ENCODE measurements around the gene DUSP12.

DUSP12 gene

GRCh38 chr1:161792740-161793139 lies 43.2 kb downstream of the DUSP12 start:
- no peaks in the 10 kb centered on the region for H3K4me1 ChIP-seq (ENCODE audit: control insufficient read depth in 2 of 2, insufficient read depth in 1 of 2, low read depth in 1 of 2, low read length in 2 of 2)
- H4K91ac ChIP-seq (ENCODE audit: low read depth, low read length, poor library complexity) = no peak overlapping the region
- no peak overlapping the region for H2AFZ ChIP-seq (ENCODE audit: low read length)
- H3K18ac ChIP-seq (ENCODE audit: low read length) = no peak overlapping the region
- H3K9ac ChIP-seq (ENCODE audit: low read depth, low read length, poor library complexity) = no peak overlapping the region
- peaks cover 0 to 79% of the 10 kb centered on the region in 2 donors for H3K36me3 ChIP-seq (replicated peaks in 1 of 2; ENCODE audit: control insufficient read depth in 2 of 2, insufficient read depth in 2 of 2, low read length in 2 of 2)
- H2BK5ac ChIP-seq (ENCODE audit: low read length) = no peak overlapping the region
- H2BK15ac ChIP-seq (ENCODE audit: low read length) = no peak overlapping the region
- no peak overlapping the region for H3K4me2 ChIP-seq (ENCODE audit: insufficient read depth, low read length, poor library complexity, severe bottlenecking)
- H2BK120ac ChIP-seq (ENCODE audit: low read depth, low read length) = no peak overlapping the region
- no peak overlapping the region for H2BK12ac ChIP-seq (ENCODE audit: low read length)
- no peak overlapping the region for H3K4me3 ChIP-seq (ENCODE audit: low read length in 2 of 2)
- WGBS, 2 donors (ENCODE audit: extremely low coverage in 2 of 2, insufficient read length in 2 of 2, insufficient replicate concordance in 1 of 2) = no CpG with 5 or more reads among the region's 3 CpGs
- H4K8ac ChIP-seq (ENCODE audit: low read depth, low read length) = no peak overlapping the region
- no peak overlapping the region for H2AK5ac ChIP-seq (ENCODE audit: low read depth, low read length)
- H3K9me3 ChIP-seq (replicated peaks in 1 of 2; ENCODE audit: control insufficient read depth in 2 of 2, insufficient read depth in 1 of 2, low read depth in 1 of 2, low read length in 2 of 2) = no peaks in the 10 kb centered on the region
- no peak overlapping the region for H3K27ac ChIP-seq (replicated peaks; ENCODE audit: low read length)
- peak; percentile 20 for DNase-seq (ENCODE audit: low spot score)
- no peak overlapping the region for H3K23ac ChIP-seq (ENCODE audit: low read depth, low read length, poor library complexity)
- no peak overlapping the region for H3K4ac ChIP-seq (ENCODE audit: low read length)
- H3K27me3 ChIP-seq (ENCODE audit: control insufficient read depth in 3 of 3, insufficient read depth in 3 of 3, low read depth in 1 of 3, low read length in 3 of 3) = no peaks in the 10 kb centered on the region
- no peak overlapping the region for H3K14ac ChIP-seq (ENCODE audit: low read length)
- H3K79me1 ChIP-seq (ENCODE audit: low read depth, low read length) = no peaks in the 10 kb centered on the region

DNA sequence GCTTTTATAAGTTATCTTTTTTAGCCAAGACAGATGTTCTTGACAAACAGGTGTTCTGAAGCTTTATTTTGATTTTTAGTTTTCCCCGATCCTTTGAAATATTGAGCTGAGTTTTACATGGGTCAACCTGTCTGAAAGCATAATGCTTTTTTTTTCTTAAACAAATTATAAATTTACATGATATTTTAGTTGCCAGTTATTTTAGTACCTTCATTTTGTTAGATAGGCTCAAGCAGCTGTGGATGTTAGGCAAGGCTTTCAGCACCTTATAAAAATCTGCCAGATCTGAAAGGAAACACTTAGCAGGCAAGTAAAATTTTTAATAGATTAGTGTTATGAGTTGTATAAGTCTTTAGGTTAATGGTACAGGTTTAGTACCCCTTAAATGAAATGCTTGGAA lies 50.2 kb downstream of the DUSP12 start:
- DNase-seq (ENCODE audit: low spot score) = no peak
- Histone ChIP-seq H3K4me3 (ENCODE audit: low read length in 2 of 2) (no peak overlapping the region), H3K4me2 (ENCODE audit: insufficient read depth, low read length, poor library complexity, severe bottlenecking) (no peak overlapping the region), H3K9ac (ENCODE audit: low read depth, low read length, poor library complexity) (no peak overlapping the region), H2BK5ac (ENCODE audit: low read length) (no peak overlapping the region), H3K27me3 (ENCODE audit: control insufficient read depth in 3 of 3, insufficient read depth in 3 of 3, low read depth in 1 of 3, low read length in 3 of 3) (no peaks in the 10 kb centered on the region), H2BK120ac (ENCODE audit: low read depth, low read length) (no peak overlapping the region), H3K18ac (ENCODE audit: low read length) (no peak overlapping the region), H3K23ac (ENCODE audit: low read depth, low read length, poor library complexity) (no peak overlapping the region), H3K9me3 (replicated peaks in 1 of 2; ENCODE audit: control insufficient read depth in 2 of 2, insufficient read depth in 1 of 2, low read depth in 1 of 2, low read length in 2 of 2) (no peaks in the 10 kb centered on the region), H2AFZ (ENCODE audit: low read length) (no peak overlapping the region), H2AK5ac (ENCODE audit: low read depth, low read length) (no peak overlapping the region), H3K36me3 (replicated peaks in 1 of 2; ENCODE audit: control insufficient read depth in 2 of 2, insufficient read depth in 2 of 2, low read length in 2 of 2) (peaks cover 0 to 78% of the 10 kb centered on the region in 2 donors), H4K91ac (ENCODE audit: low read depth, low read length, poor library complexity) (no peak overlapping the region), H2BK12ac (ENCODE audit: low read length) (no peak overlapping the region), H3K4ac (ENCODE audit: low read length) (no peak overlapping the region), H3K4me1 (ENCODE audit: control insufficient read depth in 2 of 2, insufficient read depth in 1 of 2, low read depth in 1 of 2, low read length in 2 of 2) (peaks cover 0 to 3% of the 10 kb centered on the region in 2 donors), H3K79me1 (ENCODE audit: low read depth, low read length) (no peaks in the 10 kb centered on the region), H2BK15ac (ENCODE audit: low read length) (no peak overlapping the region), H4K8ac (ENCODE audit: low read depth, low read length) (no peak overlapping the region), H3K27ac (replicated peaks; ENCODE audit: low read length) (no peak overlapping the region), H3K14ac (ENCODE audit: low read length) (no peak overlapping the region)
- no CpG with 5 or more reads among the region's 1 CpG for WGBS, 2 donors (ENCODE audit: extremely low coverage in 2 of 2, insufficient read length in 2 of 2, insufficient replicate concordance in 1 of 2)

DNA sequence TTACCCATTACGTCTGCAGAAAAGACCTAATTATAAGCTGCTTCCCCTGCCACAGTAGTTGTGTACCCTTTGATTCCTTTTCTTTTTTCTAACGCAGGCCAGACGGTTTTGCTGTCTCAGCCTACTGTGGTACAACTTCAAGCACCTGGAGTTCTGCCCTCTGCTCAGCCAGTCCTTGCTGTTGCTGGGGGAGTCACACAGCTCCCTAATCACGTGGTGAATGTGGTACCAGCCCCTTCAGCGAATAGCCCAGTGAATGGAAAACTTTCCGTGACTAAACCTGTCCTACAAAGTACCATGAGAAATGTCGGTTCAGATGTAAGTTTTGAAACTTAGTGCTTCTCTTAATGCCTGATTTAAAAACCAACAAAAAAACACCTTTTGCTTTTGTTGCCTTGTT lies 52.4 kb downstream of the DUSP12 start:
- Histone ChIP-seq H3K23ac (ENCODE audit: low read depth, low read length, poor library complexity) (no peak overlapping the region), H3K4me3 (ENCODE audit: low read length in 2 of 2) (no peak overlapping the region), H3K14ac (ENCODE audit: low read length) (no peak overlapping the region), H3K4ac (ENCODE audit: low read length) (no peak overlapping the region), H3K36me3 (replicated peaks in 1 of 2; ENCODE audit: control insufficient read depth in 2 of 2, insufficient read depth in 2 of 2, low read length in 2 of 2) (peaks cover 0 to 60% of the 10 kb centered on the region in 2 donors), H4K91ac (ENCODE audit: low read depth, low read length, poor library complexity) (no peak overlapping the region), H2BK15ac (ENCODE audit: low read length) (no peak overlapping the region), H2BK12ac (ENCODE audit: low read length) (no peak overlapping the region), H3K4me2 (ENCODE audit: insufficient read depth, low read length, poor library complexity, severe bottlenecking) (no peak overlapping the region), H2AK5ac (ENCODE audit: low read depth, low read length) (no peak overlapping the region), H3K79me1 (ENCODE audit: low read depth, low read length) (no peaks in the 10 kb centered on the region), H3K27me3 (ENCODE audit: control insufficient read depth in 3 of 3, insufficient read depth in 3 of 3, low read depth in 1 of 3, low read length in 3 of 3) (no peaks in the 10 kb centered on the region), H3K9me3 (replicated peaks in 1 of 2; ENCODE audit: control insufficient read depth in 2 of 2, insufficient read depth in 1 of 2, low read depth in 1 of 2, low read length in 2 of 2) (no peaks in the 10 kb centered on the region), H4K8ac (ENCODE audit: low read depth, low read length) (no peak overlapping the region), H2BK120ac (ENCODE audit: low read depth, low read length) (no peak overlapping the region), H3K4me1 (ENCODE audit: control insufficient read depth in 2 of 2, insufficient read depth in 1 of 2, low read depth in 1 of 2, low read length in 2 of 2) (peaks cover 0 to 3% of the 10 kb centered on the region in 2 donors), H3K18ac (ENCODE audit: low read length) (no peak overlapping the region), H3K27ac (replicated peaks; ENCODE audit: low read length) (no peak overlapping the region), H2AFZ (ENCODE audit: low read length) (no peak overlapping the region), H3K9ac (ENCODE audit: low read depth, low read length, poor library complexity) (no peak overlapping the region), H2BK5ac (ENCODE audit: low read length) (no peak overlapping the region)
- no CpG with 5 or more reads among the region's 7 CpGs for WGBS, 2 donors (ENCODE audit: extremely low coverage in 2 of 2, insufficient read length in 2 of 2, insufficient replicate concordance in 1 of 2)
- no peak for DNase-seq (ENCODE audit: low spot score)

DNA sequence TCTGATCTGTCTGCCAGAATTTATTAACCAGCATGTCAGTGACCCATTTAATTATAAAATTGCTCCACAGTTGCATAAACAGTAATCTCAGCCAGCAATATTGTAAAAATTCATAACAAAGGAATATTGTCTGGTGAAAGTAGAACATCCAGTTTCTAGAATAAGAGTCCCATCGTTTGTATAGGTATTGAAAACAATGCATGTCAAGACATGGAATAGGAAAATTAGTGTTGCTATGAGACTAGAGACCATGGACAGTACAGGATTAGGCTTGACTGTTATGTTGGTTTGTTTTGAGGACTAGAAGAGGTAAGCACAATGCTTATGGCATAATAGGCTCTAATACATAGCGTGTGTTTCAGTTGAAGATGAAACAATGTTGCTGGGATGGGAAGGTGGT lies 53.6 kb downstream of the DUSP12 start:
- no CpG with 5 or more reads among the region's 2 CpGs for WGBS, 2 donors (ENCODE audit: extremely low coverage in 2 of 2, insufficient read length in 2 of 2, insufficient replicate concordance in 1 of 2)

More for the DNA sequence above, 53.6 kb downstream of the DUSP12 start:
- H3K4me2 ChIP-seq (ENCODE audit: insufficient read depth, low read length, poor library complexity, severe bottlenecking) = no peak overlapping the region
- H3K9me3 ChIP-seq (replicated peaks in 1 of 2; ENCODE audit: control insufficient read depth in 2 of 2, insufficient read depth in 1 of 2, low read depth in 1 of 2, low read length in 2 of 2) = no peaks in the 10 kb centered on the region
- H3K4me3 ChIP-seq (ENCODE audit: low read length in 2 of 2) = no peak overlapping the region
- no peak overlapping the region for H2AK5ac ChIP-seq (ENCODE audit: low read depth, low read length)
- no peaks in the 10 kb centered on the region for H3K27me3 ChIP-seq (ENCODE audit: control insufficient read depth in 3 of 3, insufficient read depth in 3 of 3, low read depth in 1 of 3, low read length in 3 of 3)
- no peak overlapping the region for H2BK120ac ChIP-seq (ENCODE audit: low read depth, low read length)
- no peaks in the 10 kb centered on the region for H3K79me1 ChIP-seq (ENCODE audit: low read depth, low read length)
- peaks cover 0 to 3% of the 10 kb centered on the region in 2 donors for H3K4me1 ChIP-seq (ENCODE audit: control insufficient read depth in 2 of 2, insufficient read depth in 1 of 2, low read depth in 1 of 2, low read length in 2 of 2)
- H2BK12ac ChIP-seq (ENCODE audit: low read length) = no peak overlapping the region
- H3K27ac ChIP-seq (replicated peaks; ENCODE audit: low read length) = no peak overlapping the region
- H3K9ac ChIP-seq (ENCODE audit: low read depth, low read length, poor library complexity) = no peak overlapping the region
- H3K23ac ChIP-seq (ENCODE audit: low read depth, low read length, poor library complexity) = no peak overlapping the region
- no peak overlapping the region for H3K14ac ChIP-seq (ENCODE audit: low read length)
- H2BK15ac ChIP-seq (ENCODE audit: low read length) = no peak overlapping the region
- no peak for DNase-seq (ENCODE audit: low spot score)
- no peak overlapping the region for H3K18ac ChIP-seq (ENCODE audit: low read length)
- no peak overlapping the region for H4K8ac ChIP-seq (ENCODE audit: low read depth, low read length)
- peaks cover 0 to 51% of the 10 kb centered on the region in 2 donors for H3K36me3 ChIP-seq (replicated peaks in 1 of 2; ENCODE audit: control insufficient read depth in 2 of 2, insufficient read depth in 2 of 2, low read length in 2 of 2)
- no peak overlapping the region for H4K91ac ChIP-seq (ENCODE audit: low read depth, low read length, poor library complexity)
- H2AFZ ChIP-seq (ENCODE audit: low read length) = no peak overlapping the region
- H2BK5ac ChIP-seq (ENCODE audit: low read length) = no peak overlapping the region
- no peak overlapping the region for H3K4ac ChIP-seq (ENCODE audit: low read length)
